WTC11 (cell line): ENCODE results near the gene ZNF800. TPM values are rescaled to one million over a fixed set of nuclear protein-coding genes. Genes with fewer than 3 reads are reported as not detected.

Experiments
- ATAC-seq: fragments of 200-7000 bp; cut with Tn5 transposase; 2 replicates; pipeline ENCODE4 v1.10.0; 2021; ENCODE audit warnings: mild to moderate bottlenecking, moderate library complexity
- CTCF ChIA-PET: fragments of 300-600 bp; sonication (Branson Sonifier 250); formaldehyde crosslinking; loops from one replicate; lab custom pipeline; 2021; ENCODE audit warnings: antibody characterized with exemption; lab: Charles Lee
- POLR2A ChIA-PET: fragments of 350-600 bp; sonication (Branson Sonifier 250); formaldehyde crosslinking; loops from one replicate; lab custom pipeline; 2021; ENCODE audit warnings: antibody characterized with exemption; lab: Charles Lee
- DNase-seq: peaks from one replicate; pipeline ENCODE4 v3.0.0; 2021; ENCODE audit warnings: low spot score
- H3K27ac Mint-ChIP-seq: 2 replicates; pipeline ENCODE4 v1.8.0; 2021; ENCODE audit warnings: mixed read lengths
- H3K27me3 Mint-ChIP-seq: 2 replicates; pipeline ENCODE4 v1.8.0; 2021; ENCODE audit warnings: low read depth, mild to moderate bottlenecking, moderate library complexity, mixed read lengths
- H3K36me3 Mint-ChIP-seq: 2 replicates; pipeline ENCODE4 v1.8.0; 2021; ENCODE audit warnings: mixed read lengths
- H3K4me1 Mint-ChIP-seq: 2 replicates; pipeline ENCODE4 v1.8.0; 2022; ENCODE audit warnings: mixed read lengths
- H3K4me3 Mint-ChIP-seq: 2 replicates; pipeline ENCODE4 v1.8.0; 2021; ENCODE audit warnings: mild to moderate bottlenecking, moderate library complexity, mixed read lengths
- H3K9me3 Mint-ChIP-seq: 2 replicates; pipeline ENCODE4 v1.8.0; 2021; ENCODE audit warnings: mixed read lengths
- CBFB ChIP-seq: sonication (generic); formaldehyde crosslinking; IDR thresholded peaks from 2 replicates; pipeline ENCODE4 v1.8.1; 2022; ENCODE audit warnings: mild to moderate bottlenecking, low read depth, missing genetic modification reagents
- CDX4 ChIP-seq: fragments of 250-450 bp; sonication (Bioruptor Pico); IDR thresholded peaks from 2 replicates; pipeline ENCODE4 v1.9.0; 2021; ENCODE audit warnings: moderate library complexity, mild to moderate bottlenecking, inconsistent platforms, borderline replicate concordance
- CREB1 ChIP-seq: sonication (generic); formaldehyde crosslinking; IDR thresholded peaks from 2 replicates; pipeline ENCODE4 v1.8.0; 2023; ENCODE audit warnings: mild to moderate bottlenecking, missing genetic modification reagents
- E2F4 ChIP-seq: sonication (generic); formaldehyde crosslinking; IDR thresholded peaks from 2 replicates; pipeline ENCODE4 v1.8.1; 2022; ENCODE audit warnings: low read depth, mild to moderate bottlenecking, moderate library complexity, missing genetic modification reagents, borderline replicate concordance
- E2F5 ChIP-seq: sonication (generic); formaldehyde crosslinking; IDR thresholded peaks from 2 replicates; pipeline ENCODE4 v1.8.1; 2022; ENCODE audit warnings: mild to moderate bottlenecking, moderate library complexity, missing genetic modification reagents
- ESRRA ChIP-seq: sonication (generic); formaldehyde crosslinking; IDR thresholded peaks from 2 replicates; pipeline ENCODE4 v1.8.1; 2022; ENCODE audit warnings: mild to moderate bottlenecking, missing genetic modification reagents, borderline replicate concordance
- ETV6 ChIP-seq: sonication (generic); formaldehyde crosslinking; IDR thresholded peaks from 2 replicates; pipeline ENCODE4 v1.8.1; 2022; ENCODE audit warnings: mild to moderate bottlenecking, missing genetic modification reagents
- FOXK1 ChIP-seq: sonication (generic); formaldehyde crosslinking; IDR thresholded peaks from 2 replicates; pipeline ENCODE4 v1.8.0; 2022; ENCODE audit warnings: mild to moderate bottlenecking, moderate library complexity, missing genetic modification reagents
- FOXP1 ChIP-seq: sonication (generic); formaldehyde crosslinking; IDR thresholded peaks from 2 replicates; pipeline ENCODE4 v1.8.0; 2022; ENCODE audit warnings: missing genetic modification reagents, mild to moderate bottlenecking, moderate library complexity, borderline replicate concordance
- HMGA2 ChIP-seq: fragments of 250-450 bp; sonication (Bioruptor Pico); IDR thresholded peaks from 2 replicates; pipeline ENCODE4 v1.4.0; 2021; ENCODE audit warnings: mild to moderate bottlenecking, moderate library complexity
- JAZF1 ChIP-seq: fragments of 250-450 bp; sonication (Bioruptor Pico); IDR thresholded peaks from 2 replicates; pipeline ENCODE4 v1.9.0; 2021; ENCODE audit warnings: moderate library complexity, mild to moderate bottlenecking, inconsistent platforms
- NR1H2 ChIP-seq: sonication (generic); formaldehyde crosslinking; IDR thresholded peaks from 2 replicates; pipeline ENCODE4 v1.9.0; 2021; ENCODE audit warnings: mild to moderate bottlenecking, moderate library complexity, missing genetic modification reagents
- USF2 ChIP-seq: sonication (generic); formaldehyde crosslinking; IDR thresholded peaks from 2 replicates; pipeline ENCODE4 v1.8.1; 2023; ENCODE audit warnings: mild to moderate bottlenecking, missing genetic modification reagents, moderate library complexity
- ZNF232 ChIP-seq: sonication (generic); formaldehyde crosslinking; IDR thresholded peaks from 2 replicates; pipeline ENCODE4 v1.8.0; 2022; ENCODE audit warnings: mild to moderate bottlenecking, missing genetic modification reagents
- total RNA-seq: library from RNA; stranded (reverse); gene quantifications from 3 replicates; pipeline ENCODE4 v1.2.3, GENCODE V29; 2021

ZNF800 gene
- total RNA-seq, 1 experiment from 2014 or later = 5.7 TPM

GRCh38 chr7:127353897-127354296 lies 38.6 kb downstream of the ZNF800 start:
- Mint-ChIP-seq H3K27ac (no peak overlapping the region), H3K36me3 (no peaks in the 10 kb centered on the region), H3K4me3 (no peak overlapping the region), H3K4me1 (peaks cover 1% of the 10 kb centered on the region; the same call in 1 of the 2 replicates), H3K9me3 (no peaks in the 10 kb centered on the region), H3K27me3 (peaks cover 29% of the 10 kb centered on the region)
- ATAC-seq (no peak), DNase-seq (no peak)
- no peak for TF ChIP-seq CREB1 (CRISPR knock-in tag)
- no peak for TF ChIP-seq E2F5 (CRISPR knock-in tag)
- TF ChIP-seq CDX4 = no peak
- TF ChIP-seq NR1H2 = no peak
- no peak for TF ChIP-seq JAZF1 (CRISPR knock-in tag)
- no peak for TF ChIP-seq CBFB (CRISPR knock-in tag)
- TF ChIP-seq ZNF232 (CRISPR knock-in tag) = no peak
- ChIA-PET POLR2A (no interaction called here), CTCF (interaction anchor here (1.2 kb wide), 1 partner anchor 93 kb away, joined by 3 read pairs; no protein-coding TSS in a partner anchor)

GRCh38 chr7:127350586-127350985 lies 41.9 kb downstream of the ZNF800 start:
- Mint-ChIP-seq H3K36me3 (no peaks in the 10 kb centered on the region), H3K4me3 (no peak overlapping the region), H3K9me3 (no peaks in the 10 kb centered on the region), H3K27ac (no peak overlapping the region), H3K27me3 (peaks cover 60% of the 10 kb centered on the region), H3K4me1 (peaks cover 7% of the 10 kb centered on the region)
- ATAC-seq (no peak), DNase-seq (no peak)
- TF ChIP-seq E2F4 (CRISPR knock-in tag) (no peak), E2F5 (CRISPR knock-in tag) (no peak), USF2 (CRISPR knock-in tag) (no peak), ETV6 (CRISPR knock-in tag) (no peak), FOXP1 (CRISPR knock-in tag) (no peak), HMGA2 (no peak), ESRRA (CRISPR knock-in tag) (no peak), FOXK1 (CRISPR knock-in tag) (no peak), CDX4 (no peak)
- ChIA-PET POLR2A (no interaction called here), CTCF (no interaction called here)

GRCh38 chr7:127349881-127350280 lies 42.6 kb downstream of the ZNF800 start:
- DNase-seq (no peak), ATAC-seq (no peak)
- Mint-ChIP-seq H3K4me3 (no peak overlapping the region), H3K4me1 (peaks cover 7% of the 10 kb centered on the region), H3K9me3 (no peaks in the 10 kb centered on the region), H3K27ac (no peak overlapping the region), H3K36me3 (no peaks in the 10 kb centered on the region), H3K27me3 (peaks cover 67% of the 10 kb centered on the region)
- ChIA-PET POLR2A (no interaction called here), CTCF (interaction anchor here (1.7 kb wide), 1 partner anchor 98 kb away, joined by 6 read pairs; no protein-coding TSS in a partner anchor)
- no peak for TF ChIP-seq ZNF232 (CRISPR knock-in tag)
